Keratinocyte (primary cell): ENCODE data around the gene LSM11. TPM values are rescaled to one million over a fixed set of nuclear protein-coding genes. Genes with fewer than 3 reads are reported as not detected.

Experiments
- DNase-seq: peaks from one replicate; pipeline ENCODE4 v3.0.0-alpha.2; 2011; ENCODE audit warnings: low read depth, missing footprints, low spot score
- FAIRE-seq: peaks from 2 replicates; lab custom pipeline; 2011; peaks lifted over from hg19 to GRCh38; lab: Jason Lieb, UNC
- H2AFZ ChIP-seq: 2 replicates; pipeline ENCODE4 v1.6.0; 2012; ENCODE audit warnings: low read length, control low read depth, inconsistent platforms; ENCODE audit not compliant: control insufficient read depth
- H3K27ac ChIP-seq: 2 replicates; pipeline ENCODE4 v1.5.1; 2011; ENCODE audit warnings: low read length; ENCODE audit not compliant: control insufficient read depth, insufficient read depth
- H3K27me3 ChIP-seq: 3 replicates; pipeline ENCODE4 v1.6.0; 2011; ENCODE audit warnings: low read length; ENCODE audit not compliant: control insufficient read depth, insufficient read depth; ENCODE audit errors: extremely low read depth
- H3K36me3 ChIP-seq, 2 experiments: 2 replicates in 1 of 2; 3 replicates in 1 of 2; pipeline ENCODE4 v1.5.1; 2011; ENCODE audit warnings: low read length in 2 of 2, mild to moderate bottlenecking in 1 of 2; ENCODE audit not compliant: control insufficient read depth in 2 of 2, insufficient read depth in 2 of 2; ENCODE audit errors: extremely low read depth in 1 of 2
- H3K4me1 ChIP-seq: 3 replicates; pipeline ENCODE4 v1.5.1; 2011; ENCODE audit warnings: low read length; ENCODE audit not compliant: control insufficient read depth, insufficient read depth; ENCODE audit errors: extremely low read depth
- H3K4me2 ChIP-seq: 3 replicates; pipeline ENCODE4 v1.6.0; 2011; ENCODE audit warnings: low read depth, low read length; ENCODE audit not compliant: control insufficient read depth, insufficient read depth; ENCODE audit errors: extremely low read depth
- H3K4me3 ChIP-seq, 3 experiments: fragments of 200-600 bp in 1 of 3; sonication (generic) in 1 of 3; 2 replicates in 2 of 3; 3 replicates in 1 of 3; pipeline ENCODE4 v1.5.1; 2011 to 2016; ENCODE audit warnings: low read length in 3 of 3, mild to moderate bottlenecking in 3 of 3, control low read depth in 2 of 3, inconsistent platforms in 1 of 3, low read depth in 1 of 3, mixed read lengths in 1 of 3, mixed run types in 1 of 3, moderate library complexity in 1 of 3; ENCODE audit not compliant: control insufficient read depth in 2 of 3, insufficient read depth in 2 of 3; ENCODE audit errors: extremely low read depth in 1 of 3
- H3K79me2 ChIP-seq: 2 replicates; pipeline ENCODE4 v1.6.0; 2012; ENCODE audit warnings: low read length; ENCODE audit not compliant: control insufficient read depth, insufficient read depth
- H3K9ac ChIP-seq: 3 replicates; pipeline ENCODE4 v1.6.0; 2011; ENCODE audit warnings: low read length; ENCODE audit not compliant: control insufficient read depth, insufficient read depth; ENCODE audit errors: extremely low read depth
- H3K9me1 ChIP-seq: 3 replicates; pipeline ENCODE4 v1.6.0; 2011; ENCODE audit warnings: low read length; ENCODE audit not compliant: control insufficient read depth, insufficient read depth; ENCODE audit errors: extremely low read depth
- H3K9me3 ChIP-seq: 2 replicates; pipeline ENCODE4 v1.5.1; 2012; ENCODE audit warnings: low read depth, low read length; ENCODE audit not compliant: control insufficient read depth
- H4K20me1 ChIP-seq: 3 replicates; pipeline ENCODE4 v1.6.0; 2011; ENCODE audit warnings: low read length; ENCODE audit not compliant: control insufficient read depth, insufficient read depth; ENCODE audit errors: extremely low read depth
- CTCF ChIP-seq, 3 experiments: IDR thresholded peaks in 1 of 3; conservative IDR thresholded peaks in 1 of 3; optimal IDR thresholded peaks in 1 of 3; 2 replicates in 2 of 3; 3 replicates in 1 of 3; pipeline versions ENCODE3 to v1.5.1; 2011; ENCODE audit warnings: low read length in 3 of 3, mild to moderate bottlenecking in 3 of 3, moderate library complexity in 2 of 3, control low read depth in 1 of 3, inconsistent platforms in 1 of 3; ENCODE audit not compliant: insufficient read depth in 2 of 3; ENCODE audit errors: extremely low read depth in 1 of 3
- EZH2 ChIP-seq: IDR thresholded peaks from one replicate; pipeline ENCODE4 v1.6.1; 2012; ENCODE audit warnings: inconsistent platforms, mild to moderate bottlenecking, low read length, moderate library complexity
- dilution Hi-C: fragments of 300-500 bp; cut with MboI; formaldehyde crosslinking; loops from one replicate; pipeline ENCODE4 v1.7.0; 2020; ENCODE audit warnings: low sequenced_read_pairs; ENCODE audit not compliant: extremely low pct_ligation_motif_present
- polyA plus RNA-seq, 5 experiments: library from polyadenylated mRNA; depleted of rRNA in 3 of 5; stranded (reverse) in 3 of 5; stranded (forward) in 1 of 5; unstranded in 1 of 5; fragments of >200 nt; gene quantifications; 1 replicate in 1 of 5; 2 replicates in 3 of 5; 3 replicates in 1 of 5; pipeline versions ENCODE4 v1.2.1 to v1.2.3, GENCODE V29; 2011 to 2012; ENCODE audit warnings: missing spikeins in 2 of 5, low read depth in 1 of 5, low replicate concordance in 1 of 5

Gene LSM11
- polyA plus RNA-seq, 1 donor (not counting 4 experiments of a cell fraction or from before 2014, with no cell fraction given), result 2.7 TPM

GRCh38 chr5:157747173-157747740 lies 3.7 kb downstream of the LSM11 start:
- dilution Hi-C loops, result no loop called here
- no peak for FAIRE-seq

GRCh38 chr5:157747766-157748700 lies 4.5 kb downstream of the LSM11 start:
- dilution Hi-C loops, result no loop called here
- H3K27me3 ChIP-seq, result no peaks in the 10 kb centered on the region
- H3K27ac ChIP-seq, result no peak overlapping the region
- H4K20me1 ChIP-seq, result no peaks in the 10 kb centered on the region
- peaks cover 14% of the 10 kb centered on the region for H3K4me1 ChIP-seq
- TF ChIP-seq EZH2, result no peak
- no peak for TF ChIP-seq CTCF (optimal IDR thresholded peaks at IDR 0.05 in 1 of 3, IDR thresholded peaks at IDR 0.05 in 1 of 3, conservative IDR thresholded peaks at IDR 0.05 in 1 of 3; ENCODE audit: extremely low read depth in 1 of 3, insufficient read depth in 2 of 3, low read length in 3 of 3)
- no peak for FAIRE-seq
- H3K9me1 ChIP-seq, result no peaks in the 10 kb centered on the region
- peaks cover 6% of the 10 kb centered on the region for H3K79me2 ChIP-seq
- DNase-seq, result no peak
- no peak overlapping the region for H3K9ac ChIP-seq
- H3K9me3 ChIP-seq, result no peaks in the 10 kb centered on the region
- H3K4me3 ChIP-seq, result no peak overlapping the region
- H3K4me2 ChIP-seq, result no peak overlapping the region
- H3K36me3 ChIP-seq, result no peaks in the 10 kb centered on the region
- no peak overlapping the region for H2AFZ ChIP-seq

More at GRCh38 chr5:157747173-157747740, 3.7 kb downstream of the LSM11 start:
- Histone ChIP-seq H3K27ac (no peak overlapping the region), H3K36me3 (no peaks in the 10 kb centered on the region), H3K9me1 (no peaks in the 10 kb centered on the region), H4K20me1 (no peaks in the 10 kb centered on the region), H3K27me3 (no peaks in the 10 kb centered on the region), H3K4me1 (peaks cover 14% of the 10 kb centered on the region), H3K9me3 (no peaks in the 10 kb centered on the region), H3K4me2 (no peak overlapping the region), H3K79me2 (peaks cover 6% of the 10 kb centered on the region), H2AFZ (no peak overlapping the region), H3K4me3 (no peak overlapping the region), H3K9ac (no peak overlapping the region)
- no peak for DNase-seq
- TF ChIP-seq CTCF (optimal IDR thresholded peaks at IDR 0.05 in 1 of 3, IDR thresholded peaks at IDR 0.05 in 1 of 3, conservative IDR thresholded peaks at IDR 0.05 in 1 of 3; ENCODE audit: extremely low read depth in 1 of 3, insufficient read depth in 2 of 3, low read length in 3 of 3), result no peak
- TF ChIP-seq EZH2, result no peak
